GM21786 (cell line): ENCODE results near the gene GSE1.

ENCODE experiments used
- ATAC-seq: cut with Tn5 transposase; IDR thresholded peaks from one replicate; pipeline ENCODE4 v1.9.1; 2021; ENCODE audit not compliant: unreplicated experiment

Gene GSE1

GRCh38 chr16:85658504-85659326, 45.6 kb downstream of the GSE1 start:
- no peak for ATAC-seq

GRCh38 chr16:85659336-85659735, 46.2 kb downstream of the GSE1 start:
- ATAC-seq = no peak

- no peak for ATAC-seq
Measured at GRCh38 chr16:85659805-85660511, 46.8 kb downstream of the GSE1 start.

- ATAC-seq = no peak
Measured at GRCh38 chr16:85660843-85661739, 48.0 kb downstream of the GSE1 start.

- ATAC-seq = no peak
Measured at GRCh38 chr16:85661740-85662481, 48.8 kb downstream of the GSE1 start.

GRCh38 chr16:85662482-85662812, 49.3 kb downstream of the GSE1 start:
- ATAC-seq = no peak

GRCh38 chr16:85662976-85663830, 50.1 kb downstream of the GSE1 start:
- no peak for ATAC-seq

- ATAC-seq = no peak
Measured at GRCh38 chr16:85663891-85664321, 50.8 kb downstream of the GSE1 start.

- ATAC-seq = no peak
Measured at GRCh38 chr16:85664580-85665372, 51.7 kb downstream of the GSE1 start.

- no peak for ATAC-seq
Measured at GRCh38 chr16:85665373-85665740, 52.2 kb downstream of the GSE1 start.

- no peak for ATAC-seq
Measured at GRCh38 chr16:85665929-85666328, 52.8 kb downstream of the GSE1 start.

- no peak for ATAC-seq
Measured at GRCh38 chr16:85667261-85667660, 54.1 kb downstream of the GSE1 start.

GRCh38 chr16:85667841-85668413, 54.8 kb downstream of the GSE1 start:
- ATAC-seq = no peak

GRCh38 chr16:85668676-85669424, 55.7 kb downstream of the GSE1 start:
- no peak for ATAC-seq

- ATAC-seq = no peak
Measured at GRCh38 chr16:85670840-85671239, 57.7 kb downstream of the GSE1 start.

- ATAC-seq = no peak
Measured at GRCh38 chr16:85673529-85674417, 60.7 kb downstream of the GSE1 start.

- no peak for ATAC-seq
Measured at GRCh38 chr16:85674418-85674755, 61.3 kb downstream of the GSE1 start.
